ENCODE results near the gene ROPN1L.

Gene ROPN1L

DNA sequence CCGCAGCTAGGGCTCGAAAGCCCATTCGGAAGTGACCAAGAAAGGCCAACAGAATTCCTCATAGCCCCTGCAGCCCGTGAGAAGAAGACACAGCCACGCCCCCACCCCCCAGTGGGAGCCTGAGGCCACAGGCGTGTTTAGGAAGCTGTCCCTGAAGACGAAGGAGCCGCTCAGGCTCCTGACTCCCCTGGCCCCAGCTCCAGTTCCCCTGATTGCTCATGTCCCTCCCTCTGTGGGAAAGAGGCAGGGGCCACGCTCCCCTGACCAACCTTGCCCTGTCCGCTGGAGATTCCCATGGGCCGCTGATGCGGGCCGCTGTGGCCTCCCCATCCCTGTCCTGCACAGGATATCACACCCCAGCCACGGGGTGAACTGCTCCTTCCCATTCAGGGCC, 13.6 kb downstream of the ROPN1L start:
- H3K4ac ChIP-seq (ENCODE audit: low read depth, low read length): no peak overlapping the region
- no peak overlapping the region for H3K27ac ChIP-seq (ENCODE audit: low read depth, low read length)
- no peak overlapping the region for H2BK5ac ChIP-seq (ENCODE audit: low read length)
- peak overlapping the region; percentile 8 for H3K56ac ChIP-seq (ENCODE audit: low read length)
- WGBS (ENCODE audit: extremely low coverage, insufficient coverage, low lambda C conversion rate): no CpG with 5 or more reads among the region's 14 CpGs
- no peak overlapping the region for H3K9ac ChIP-seq (ENCODE audit: low read length)
- H3K4me2 ChIP-seq (ENCODE audit: low read length): no peak overlapping the region
- peaks cover 1% of the 10 kb centered on the region for H3K4me1 ChIP-seq (ENCODE audit: control insufficient read depth, low read depth, low read length)
- no peaks in the 10 kb centered on the region for H3K79me2 ChIP-seq (ENCODE audit: control insufficient read depth, insufficient read depth, low read length)
- no peaks in the 10 kb centered on the region for H3K79me1 ChIP-seq (ENCODE audit: low read length)
- no peaks in the 10 kb centered on the region for H3K27me3 ChIP-seq (ENCODE audit: insufficient read depth, low read length, poor library complexity)
- H3K18ac ChIP-seq (ENCODE audit: low read length): no peak overlapping the region
- H3K4me3 ChIP-seq (ENCODE audit: low read length): no peak overlapping the region
- no peaks in the 10 kb centered on the region for H3K36me3 ChIP-seq (ENCODE audit: control insufficient read depth, insufficient read depth, low read length)
- no peak overlapping the region for H4K8ac ChIP-seq (ENCODE audit: low read depth, low read length)
- no peak overlapping the region for H4K5ac ChIP-seq (ENCODE audit: low read length)
- no peak overlapping the region for H2BK120ac ChIP-seq (ENCODE audit: low read depth, low read length)
- no peak overlapping the region for H2AK5ac ChIP-seq (ENCODE audit: low read length)
- H3K23ac ChIP-seq (ENCODE audit: low read length): no peak overlapping the region
- H2BK15ac ChIP-seq (replicated peaks; ENCODE audit: low read depth): no peak overlapping the region
- peak; percentile 80 for DNase-seq

DNA sequence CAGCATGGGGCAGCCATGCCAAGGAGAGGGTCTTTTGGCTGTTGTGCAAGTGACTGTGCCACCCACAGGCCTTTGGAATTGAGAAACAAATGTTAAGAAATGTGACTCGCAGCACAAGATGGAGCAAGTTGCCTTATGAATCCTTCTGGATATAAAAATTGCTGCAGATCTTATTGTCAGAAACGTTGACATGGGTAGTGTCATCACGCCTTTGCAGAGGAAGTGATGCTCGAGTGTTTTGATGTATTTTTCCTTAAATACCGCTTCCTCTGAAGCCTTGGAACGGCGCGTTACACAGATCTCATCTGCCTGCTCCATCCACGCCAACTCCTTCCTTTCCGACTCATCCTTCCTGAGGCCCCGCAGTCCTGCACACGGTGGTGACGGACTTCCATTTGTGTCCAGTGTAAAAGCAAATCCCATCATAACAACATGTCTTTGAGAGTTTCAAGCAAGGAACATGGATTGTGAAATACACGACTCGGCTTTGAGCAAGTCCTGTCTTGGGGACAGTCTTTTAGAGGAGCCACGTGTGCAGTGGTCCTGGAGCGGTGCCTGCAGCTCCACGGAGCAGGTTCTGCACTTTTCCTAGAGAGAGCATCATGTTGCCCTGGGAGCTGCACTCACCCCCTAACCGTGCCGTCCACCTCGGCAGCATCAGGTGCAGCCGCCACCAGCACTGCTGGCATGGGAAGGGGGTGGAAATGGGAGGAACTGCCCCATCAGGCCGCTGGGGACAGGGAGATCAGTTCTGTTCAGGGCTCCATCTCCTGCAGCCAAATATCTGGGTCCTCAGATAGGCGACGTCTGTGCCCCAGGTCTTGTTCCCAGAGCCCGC, 15.1 kb downstream of the ROPN1L start:
- H2BK15ac ChIP-seq (replicated peaks; ENCODE audit: low read depth): no peak overlapping the region
- no peak overlapping the region for H4K5ac ChIP-seq (ENCODE audit: low read length)
- no peak overlapping the region for H3K27ac ChIP-seq (ENCODE audit: low read depth, low read length)
- no peak overlapping the region for H3K4me3 ChIP-seq (ENCODE audit: low read length)
- no peak overlapping the region for H2BK5ac ChIP-seq (ENCODE audit: low read length)
- H3K27me3 ChIP-seq (ENCODE audit: insufficient read depth, low read length, poor library complexity): no peaks in the 10 kb centered on the region
- no peaks in the 10 kb centered on the region for H3K79me1 ChIP-seq (ENCODE audit: low read length)
- no peak overlapping the region for H4K8ac ChIP-seq (ENCODE audit: low read depth, low read length)
- H3K4ac ChIP-seq (ENCODE audit: low read depth, low read length): no peak overlapping the region
- H3K56ac ChIP-seq (ENCODE audit: low read length): peak overlapping the region; percentile 6
- no peaks in the 10 kb centered on the region for H3K36me3 ChIP-seq (ENCODE audit: control insufficient read depth, insufficient read depth, low read length)
- H2BK120ac ChIP-seq (ENCODE audit: low read depth, low read length): no peak overlapping the region
- no peak overlapping the region for H3K23ac ChIP-seq (ENCODE audit: low read length)
- H3K9ac ChIP-seq (ENCODE audit: low read length): no peak overlapping the region
- no peak for DNase-seq
- no peak overlapping the region for H2AK5ac ChIP-seq (ENCODE audit: low read length)
- no CpG with 5 or more reads among the region's 26 CpGs for WGBS (ENCODE audit: extremely low coverage, insufficient coverage, low lambda C conversion rate)
- peaks cover 1% of the 10 kb centered on the region for H3K4me1 ChIP-seq (ENCODE audit: control insufficient read depth, low read depth, low read length)
- no peaks in the 10 kb centered on the region for H3K79me2 ChIP-seq (ENCODE audit: control insufficient read depth, insufficient read depth, low read length)
- no peak overlapping the region for H3K18ac ChIP-seq (ENCODE audit: low read length)
- no peak overlapping the region for H3K4me2 ChIP-seq (ENCODE audit: low read length)

- H3K18ac ChIP-seq (ENCODE audit: low read length): no peak overlapping the region
- H3K27ac ChIP-seq (ENCODE audit: low read depth, low read length): no peak overlapping the region
- peaks cover 1% of the 10 kb centered on the region for H3K4me1 ChIP-seq (ENCODE audit: control insufficient read depth, low read depth, low read length)
- no peaks in the 10 kb centered on the region for H3K79me1 ChIP-seq (ENCODE audit: low read length)
- no peak overlapping the region for H3K4me3 ChIP-seq (ENCODE audit: low read length)
- H3K36me3 ChIP-seq (ENCODE audit: control insufficient read depth, insufficient read depth, low read length): no peaks in the 10 kb centered on the region
- H4K8ac ChIP-seq (ENCODE audit: low read depth, low read length): no peak overlapping the region
- H4K5ac ChIP-seq (ENCODE audit: low read length): no peak overlapping the region
- no peaks in the 10 kb centered on the region for H3K27me3 ChIP-seq (ENCODE audit: insufficient read depth, low read length, poor library complexity)
- H2BK5ac ChIP-seq (ENCODE audit: low read length): no peak overlapping the region
- no peak overlapping the region for H3K23ac ChIP-seq (ENCODE audit: low read length)
- no peak overlapping the region for H3K4me2 ChIP-seq (ENCODE audit: low read length)
- DNase-seq: peak; percentile 59
- WGBS (ENCODE audit: extremely low coverage, insufficient coverage, low lambda C conversion rate): no CpG with 5 or more reads among the region's 23 CpGs
- no peaks in the 10 kb centered on the region for H3K79me2 ChIP-seq (ENCODE audit: control insufficient read depth, insufficient read depth, low read length)
- H3K9ac ChIP-seq (ENCODE audit: low read length): no peak overlapping the region
- no peak overlapping the region for H2AK5ac ChIP-seq (ENCODE audit: low read length)
- H2BK15ac ChIP-seq (replicated peaks; ENCODE audit: low read depth): no peak overlapping the region
- no peak overlapping the region for H3K4ac ChIP-seq (ENCODE audit: low read depth, low read length)
- H2BK120ac ChIP-seq (ENCODE audit: low read depth, low read length): no peak overlapping the region
- peak overlapping the region; percentile 22 for H3K56ac ChIP-seq (ENCODE audit: low read length)
Measured at GRCh38 chr5:10457682-10458574, 16.2 kb downstream of the ROPN1L start.

DNA sequence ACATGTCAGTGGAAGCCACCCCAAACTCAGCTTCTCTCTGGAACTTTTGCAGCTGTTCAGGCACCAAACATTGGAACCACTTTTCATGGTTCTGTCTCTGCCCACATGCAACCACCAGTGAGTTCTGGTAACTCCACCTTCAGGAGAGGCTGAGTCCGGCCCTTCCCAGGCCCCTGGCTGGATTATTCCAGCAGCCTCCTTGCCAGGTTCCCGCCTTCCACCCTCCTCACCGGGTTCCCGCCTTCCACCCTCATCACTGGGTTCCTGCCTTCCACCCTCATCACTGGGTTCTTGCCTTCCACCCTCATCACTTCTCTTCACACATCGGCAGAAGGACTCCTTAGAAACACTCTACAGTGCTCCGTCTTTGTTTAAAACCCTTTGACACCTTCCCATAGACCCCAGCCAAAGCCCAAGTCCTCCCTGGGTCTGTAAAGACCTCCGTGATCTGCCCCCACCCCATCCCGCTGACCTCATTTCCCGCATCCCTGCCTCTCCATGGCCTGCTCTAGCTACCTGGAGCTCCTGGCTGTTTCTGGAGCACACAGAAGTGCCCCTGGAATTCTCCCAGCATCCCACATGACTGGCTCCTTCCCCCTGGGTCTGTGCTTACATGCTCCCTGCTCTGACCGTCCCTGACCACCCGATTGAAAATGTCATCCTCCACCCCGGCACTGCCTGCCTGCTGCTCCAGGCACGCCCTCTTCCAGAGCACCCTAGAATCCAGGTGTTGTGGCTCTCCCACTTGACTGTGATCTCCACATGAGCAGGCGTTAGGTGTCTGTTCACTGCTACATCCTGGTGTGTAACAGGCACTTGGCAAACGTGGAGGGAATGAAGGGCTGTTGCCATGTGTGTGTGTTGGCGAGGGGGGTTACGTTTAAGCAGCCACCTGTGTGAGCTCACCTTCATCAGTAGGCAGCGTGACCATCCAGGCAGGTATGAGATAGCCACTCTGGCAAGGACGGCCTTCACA, 17.7 kb downstream of the ROPN1L start:
- H3K4ac ChIP-seq (ENCODE audit: low read depth, low read length): no peak overlapping the region
- H3K79me2 ChIP-seq (ENCODE audit: control insufficient read depth, insufficient read depth, low read length): no peaks in the 10 kb centered on the region
- H3K23ac ChIP-seq (ENCODE audit: low read length): no peak overlapping the region
- H3K79me1 ChIP-seq (ENCODE audit: low read length): no peaks in the 10 kb centered on the region
- no peak overlapping the region for H3K9ac ChIP-seq (ENCODE audit: low read length)
- no CpG with 5 or more reads among the region's 19 CpGs for WGBS (ENCODE audit: extremely low coverage, insufficient coverage, low lambda C conversion rate)
- no peak overlapping the region for H2BK5ac ChIP-seq (ENCODE audit: low read length)
- H3K56ac ChIP-seq (ENCODE audit: low read length): no peak overlapping the region
- H3K4me1 ChIP-seq (ENCODE audit: control insufficient read depth, low read depth, low read length): peaks cover 1% of the 10 kb centered on the region
- H3K4me3 ChIP-seq (ENCODE audit: low read length): no peak overlapping the region
- no peak overlapping the region for H3K27ac ChIP-seq (ENCODE audit: low read depth, low read length)
- no peak overlapping the region for H2AK5ac ChIP-seq (ENCODE audit: low read length)
- no peak overlapping the region for H4K8ac ChIP-seq (ENCODE audit: low read depth, low read length)
- DNase-seq: no peak
- H2BK15ac ChIP-seq (replicated peaks; ENCODE audit: low read depth): no peak overlapping the region
- H2BK120ac ChIP-seq (ENCODE audit: low read depth, low read length): no peak overlapping the region
- no peaks in the 10 kb centered on the region for H3K27me3 ChIP-seq (ENCODE audit: insufficient read depth, low read length, poor library complexity)
- H4K5ac ChIP-seq (ENCODE audit: low read length): no peak overlapping the region
- H3K36me3 ChIP-seq (ENCODE audit: control insufficient read depth, insufficient read depth, low read length): no peaks in the 10 kb centered on the region
- H3K4me2 ChIP-seq (ENCODE audit: low read length): no peak overlapping the region
- H3K18ac ChIP-seq (ENCODE audit: low read length): no peak overlapping the region

DNA sequence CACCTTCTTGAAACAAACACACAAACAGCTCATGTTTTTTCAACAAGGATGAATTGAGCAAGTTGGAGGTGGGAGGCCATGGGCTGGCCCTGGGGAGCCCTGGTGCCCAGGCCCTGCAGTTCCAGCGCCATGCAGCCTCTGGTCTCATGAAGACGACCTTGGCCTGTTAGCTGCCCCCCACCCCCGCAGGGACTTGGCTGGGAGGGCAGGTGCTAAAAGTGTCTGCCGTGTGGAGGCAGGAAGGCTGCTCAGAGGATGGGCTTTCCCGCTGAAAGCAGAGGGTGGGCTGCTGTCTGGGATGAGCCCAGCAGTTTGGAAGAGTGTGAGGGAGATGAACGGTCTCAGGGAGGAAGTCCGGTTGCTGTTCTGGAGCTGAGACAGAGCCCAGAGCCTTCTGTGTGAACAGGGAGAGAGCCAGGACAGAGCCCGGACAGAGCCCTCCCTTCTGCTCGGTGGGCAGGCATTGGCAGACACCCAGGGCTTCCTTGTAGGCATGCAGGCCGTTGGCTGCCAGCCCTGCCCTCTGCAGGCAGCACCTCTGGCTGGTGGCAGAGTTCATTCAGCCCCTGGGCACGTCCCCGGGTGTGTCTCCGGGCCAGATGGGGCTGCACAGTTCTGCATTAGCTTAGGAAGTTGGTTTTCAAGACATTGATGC, 18.7 kb downstream of the ROPN1L start:
- Histone ChIP-seq H2BK120ac (ENCODE audit: low read depth, low read length) (no peak overlapping the region), H3K79me1 (ENCODE audit: low read length) (no peaks in the 10 kb centered on the region), H2BK5ac (ENCODE audit: low read length) (no peak overlapping the region), H3K79me2 (ENCODE audit: control insufficient read depth, insufficient read depth, low read length) (no peaks in the 10 kb centered on the region), H2BK15ac (replicated peaks; ENCODE audit: low read depth) (no peak overlapping the region), H3K23ac (ENCODE audit: low read length) (no peak overlapping the region), H3K4me3 (ENCODE audit: low read length) (no peak overlapping the region), H3K4me2 (ENCODE audit: low read length) (no peak overlapping the region), H4K8ac (ENCODE audit: low read depth, low read length) (no peak overlapping the region), H4K5ac (ENCODE audit: low read length) (no peak overlapping the region), H3K36me3 (ENCODE audit: control insufficient read depth, insufficient read depth, low read length) (no peaks in the 10 kb centered on the region), H3K4ac (ENCODE audit: low read depth, low read length) (no peak overlapping the region), H3K27ac (ENCODE audit: low read depth, low read length) (no peak overlapping the region), H3K18ac (ENCODE audit: low read length) (no peak overlapping the region), H3K4me1 (ENCODE audit: control insufficient read depth, low read depth, low read length) (no peaks in the 10 kb centered on the region), H3K27me3 (ENCODE audit: insufficient read depth, low read length, poor library complexity) (no peaks in the 10 kb centered on the region), H3K9ac (ENCODE audit: low read length) (no peak overlapping the region), H3K56ac (ENCODE audit: low read length) (no peak overlapping the region), H2AK5ac (ENCODE audit: low read length) (no peak overlapping the region)
- no CpG with 5 or more reads among the region's 13 CpGs for WGBS (ENCODE audit: extremely low coverage, insufficient coverage, low lambda C conversion rate)
- DNase-seq: no peak

Data from mesendoderm (in vitro differentiated cells).